Breast epithelium (tissue), 4 donors: ENCODE measurements around the gene TRIOBP. TPM values are rescaled to one million over a fixed set of nuclear protein-coding genes. Genes with fewer than 3 reads are reported as not detected.
"Not testable (repeated sequence)": the region's sequence is repeated elsewhere in the genome, so short reads cannot be mapped to it uniquely, and the experiment has no call there.

ENCODE experiments used
- DNase-seq, 2 donors: peaks; one replicate each; pipeline ENCODE4 v3.0.0-alpha.2; 2019; ENCODE audit warnings: low spot score in 2 of 2
- H3K27ac ChIP-seq, 2 donors: fragments of 200-600 bp; sonication (generic) in 1 of 2; one replicate each; pipeline ENCODE4 v1.5.1; 2016 to 2019; ENCODE audit warnings: mild to moderate bottlenecking in 1 of 2
- H3K27me3 ChIP-seq, 2 donors: fragments of 200-600 bp; sonication (generic) in 1 of 2; one replicate each; pipeline versions ENCODE4 v1.5.1 to v1.6.0; 2017 to 2019; ENCODE audit warnings: control low read depth in 1 of 2, mild to moderate bottlenecking in 1 of 2
- H3K36me3 ChIP-seq: fragments of 200-600 bp; one replicate; pipeline ENCODE4 v1.5.1; 2019
- H3K4me1 ChIP-seq, 2 donors: fragments of 200-600 bp; sonication (generic); one replicate each; pipeline ENCODE4 v1.5.1; 2016 to 2019; ENCODE audit warnings: control low read depth in 1 of 2
- H3K4me3 ChIP-seq, 3 donors: fragments of 200-600 bp; sonication (generic); 1 replicate in 2 of 3; 2 replicates in 1 of 3; pipeline ENCODE4 v1.5.1; 2016 to 2019; ENCODE audit warnings: mild to moderate bottlenecking in 3 of 3, moderate library complexity in 2 of 3
- H3K9me3 ChIP-seq, 2 donors: fragments of 200-600 bp; sonication (generic) in 1 of 2; one replicate each; pipeline ENCODE4 v1.5.1; 2016 to 2019; ENCODE audit warnings: control low read depth in 1 of 2
- CTCF ChIP-seq, 3 donors: fragments of 450-650 bp; IDR thresholded peaks; one replicate each; pipeline ENCODE4 v1.5.1; 2016 to 2017; ENCODE audit warnings: antibody characterized with exemption in 3 of 3, mild to moderate bottlenecking in 3 of 3, moderate library complexity in 3 of 3
- POLR2A ChIP-seq: fragments of 450-650 bp; IDR thresholded peaks from one replicate; pipeline ENCODE4 v1.6.1; 2016; ENCODE audit warnings: antibody characterized with exemption, mild to moderate bottlenecking, moderate library complexity
- POLR2AphosphoS5 ChIP-seq, 3 donors: sonication (generic); formaldehyde crosslinking; IDR thresholded peaks; one replicate each; pipeline ENCODE4 v1.6.1; 2017; ENCODE audit warnings: antibody characterized with exemption in 3 of 3
- intact Hi-C: fragments of 100-400 bp; cut with DNase I; formaldehyde crosslinking; loops from one replicate; pipeline ENCODE4 v1.15.1; 2023; ENCODE audit warnings: low total_unique reads
- total RNA-seq, 3 donors: library from RNA; depleted of rRNA; stranded (reverse); fragments of >200 nt; gene quantifications; one replicate each; pipeline ENCODE4 v1.1.0, GENCODE V29; 2016

TRIOBP gene
- total RNA-seq, 3 donors from 2014 or later = 78.3 to 95.0 (median 88.3) TPM

DNA sequence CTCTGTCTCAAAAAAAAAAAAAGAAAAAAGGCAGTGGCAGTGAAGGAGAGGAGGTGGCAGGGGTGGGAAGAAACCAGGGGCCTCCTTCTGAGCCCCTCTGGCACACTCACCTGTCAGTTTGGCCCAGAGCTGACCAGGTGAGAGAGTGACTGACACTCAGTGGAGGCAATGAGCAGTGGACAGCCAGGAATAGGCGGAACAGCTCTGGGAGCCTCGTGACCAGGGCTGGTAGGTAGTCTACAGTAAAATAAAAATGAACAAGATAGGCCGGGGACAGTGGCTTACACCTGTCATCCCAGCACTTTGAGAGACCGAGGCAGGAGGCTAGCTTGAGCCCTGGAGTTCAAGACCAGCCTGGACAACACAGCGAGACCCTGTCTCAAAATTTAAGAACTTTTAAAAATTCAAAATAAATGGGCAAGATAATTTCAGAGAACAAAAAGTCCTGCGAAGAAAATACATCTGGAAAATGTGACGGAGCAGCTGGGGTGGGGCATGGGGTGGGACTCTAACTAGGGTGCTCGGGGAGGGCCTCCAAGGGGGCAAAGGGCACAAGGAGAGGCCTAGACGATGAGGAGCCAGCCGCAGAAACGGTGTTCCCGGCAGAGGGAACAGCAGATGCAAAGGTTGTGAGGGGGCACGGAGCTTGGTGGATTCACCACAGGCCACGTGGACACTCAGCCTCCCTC, 42.1 kb upstream of the TRIOBP start:
- TF ChIP-seq CTCF (IDR thresholded peaks at IDR 0.05) (no peak), POLR2A (no peak), POLR2AphosphoS5 (IDR thresholded peaks at IDR 0.05) (no peak)
- H3K4me1 ChIP-seq = peaks cover 0 to 4% of the 10 kb centered on the region in 2 donors
- no peaks in the 10 kb centered on the region for H3K9me3 ChIP-seq
- intact Hi-C loops = loop anchor here (10.0 kb wide), 1 partner anchor 140 kb away; no protein-coding TSS in a partner anchor
- H3K4me3 ChIP-seq = no peak overlapping the region
- DNase-seq = no peak
- H3K27ac ChIP-seq = no peak overlapping the region
- no peaks in the 10 kb centered on the region for H3K27me3 ChIP-seq
- no peaks in the 10 kb centered on the region for H3K36me3 ChIP-seq

GRCh38 chr22:37655252-37655563, 41.6 kb upstream of the TRIOBP start:
- H3K27me3 ChIP-seq = no peaks in the 10 kb centered on the region
- no peak overlapping the region for H3K27ac ChIP-seq
- H3K36me3 ChIP-seq = no peaks in the 10 kb centered on the region
- peaks cover 0 to 8% of the 10 kb centered on the region in 2 donors for H3K4me1 ChIP-seq
- H3K4me3 ChIP-seq = no peak overlapping the region
- intact Hi-C loops = loop anchor here (10.0 kb wide), 1 partner anchor 140 kb away; no protein-coding TSS in a partner anchor
- no peak for DNase-seq
- no peak for TF ChIP-seq POLR2AphosphoS5 (IDR thresholded peaks at IDR 0.05)
- no peak for TF ChIP-seq POLR2A
- TF ChIP-seq CTCF (IDR thresholded peaks at IDR 0.05) = no peak
- H3K9me3 ChIP-seq = no peaks in the 10 kb centered on the region

GRCh38 chr22:37656583-37656982, 40.3 kb upstream of the TRIOBP start:
- not testable (repeated sequence) for H3K36me3 ChIP-seq, H3K27me3 ChIP-seq, DNase-seq, H3K4me3 ChIP-seq, H3K9me3 ChIP-seq, H3K27ac ChIP-seq
- intact Hi-C loops = loop anchor here (10.0 kb wide), 1 partner anchor 138 kb away; no protein-coding TSS in a partner anchor
- peaks cover 4 to 17% of the 10 kb centered on the region in 2 donors for H3K4me1 ChIP-seq

DNA sequence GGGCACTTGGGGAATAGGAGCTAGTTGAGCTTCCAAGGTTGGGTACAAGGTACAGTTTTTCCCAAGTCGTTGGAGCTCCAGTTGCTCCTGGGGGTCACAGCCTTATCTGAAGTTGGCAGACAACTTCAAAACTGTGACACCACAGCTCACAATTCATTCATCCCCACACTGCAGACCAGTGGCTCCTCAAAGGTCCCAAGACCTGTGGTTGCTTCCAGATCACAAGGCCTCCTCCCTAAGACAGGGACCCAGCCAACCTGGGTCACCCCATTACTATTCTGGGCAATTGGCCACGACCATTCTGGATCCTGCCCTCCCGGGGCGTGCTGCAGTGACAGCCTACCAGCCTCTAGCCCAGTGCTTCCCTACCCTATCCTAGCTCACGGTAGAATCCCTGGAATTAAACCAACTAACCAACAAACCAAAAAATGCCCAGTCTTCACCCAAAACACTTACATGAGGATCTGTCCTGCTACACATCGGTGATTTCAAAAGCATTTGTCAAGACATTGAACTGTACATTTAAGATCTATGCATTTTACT, 39.2 kb upstream of the TRIOBP start:
- Histone ChIP-seq H3K4me1 (peaks cover 4 to 17% of the 10 kb centered on the region in 2 donors), H3K27ac (peak overlapping the region; percentile 76 to 79), H3K9me3 (no peaks in the 10 kb centered on the region), H3K36me3 (no peaks in the 10 kb centered on the region), H3K27me3 (no peaks in the 10 kb centered on the region), H3K4me3 (peak overlapping the region; percentile 46 to 97 (median 71))
- no peak for DNase-seq
- no peak for TF ChIP-seq CTCF (IDR thresholded peaks at IDR 0.05)
- TF ChIP-seq POLR2AphosphoS5 (IDR thresholded peaks at IDR 0.05) = no peak
- no peak for TF ChIP-seq POLR2A
- intact Hi-C loops = loop anchor here (10.0 kb wide), 1 partner anchor 137 kb away; no protein-coding TSS in a partner anchor

- TF ChIP-seq POLR2AphosphoS5 (IDR thresholded peaks at IDR 0.05) = peak; percentile 29 to 49 (median 40)
- no peak for TF ChIP-seq CTCF (IDR thresholded peaks at IDR 0.05)
- peak within 1 kb of the TSS; percentile 76 to 79 for H3K27ac ChIP-seq
- no peaks in the 10 kb centered on the region for H3K27me3 ChIP-seq
- intact Hi-C loops = loop anchor here (10.0 kb wide), 1 partner anchor 136 kb away; no protein-coding TSS in a partner anchor
- H3K9me3 ChIP-seq = no peaks in the 10 kb centered on the region
- no peaks in the 10 kb centered on the region for H3K36me3 ChIP-seq
- H3K4me1 ChIP-seq = peaks cover 4 to 17% of the 10 kb centered on the region in 2 donors
- peak within 1 kb of the TSS; percentile 46 to 97 (median 71) for H3K4me3 ChIP-seq
- DNase-seq = peak; percentile 99
Observed at GRCh38 chr22:37658133-37659065, 38.4 kb upstream of the TRIOBP start, which contains the start of gene PDXP. PDXP (plus strand) TSS chr22:37658723; CDS start chr22:37658783, 60 bp downstream.
